Activated T-helper 1 cell treated with anti-CD3 and anti-CD28 coated beads, Interleukin-12 subunit alpha, Interleukin-12 subunit beta, Interleukin-2, Interleukin-4 antibody, amounts not matched to agents 30 ng/mL and 10 ng/mL and 1 ng/mL, durations not matched to agents 14 hours and 24 hours and 36 hours (primary cell): ENCODE measurements around the gene KIFC3. TPM values are rescaled to one million over a fixed set of nuclear protein-coding genes. Genes with fewer than 3 reads are reported as not detected.
"Not testable (repeated sequence)": the region's sequence is repeated elsewhere in the genome, so short reads cannot be mapped to it uniquely, and the experiment has no call there.

Experiments
- DNase-seq: peaks from one replicate; pipeline ENCODE4 v3.0.0; 2021; ENCODE audit warnings: low spot score
- H3K27ac Mint-ChIP-seq: one replicate; pipeline ENCODE4 v1.8.0; 2021; ENCODE audit warnings: mild to moderate bottlenecking, mixed read lengths
- H3K27me3 Mint-ChIP-seq: one replicate; pipeline ENCODE4 v1.8.0; 2022; ENCODE audit warnings: mild to moderate bottlenecking, moderate library complexity, mixed read lengths; ENCODE audit not compliant: insufficient read depth
- H3K36me3 Mint-ChIP-seq: one replicate; pipeline ENCODE4 v1.8.0; 2021; ENCODE audit warnings: low read depth, mixed read lengths
- H3K4me1 Mint-ChIP-seq: one replicate; pipeline ENCODE4 v1.8.0; 2021; ENCODE audit warnings: low read depth, mixed read lengths
- H3K4me3 Mint-ChIP-seq: one replicate; pipeline ENCODE4 v1.8.0; 2021; ENCODE audit warnings: mild to moderate bottlenecking, moderate library complexity, mixed read lengths
- H3K9me3 Mint-ChIP-seq: one replicate; pipeline ENCODE4 v1.8.0; 2021; ENCODE audit warnings: mixed read lengths
- intact Hi-C: fragments of 100-400 bp; cut with micrococcal nuclease; formaldehyde crosslinking; loops from one replicate; pipeline ENCODE4 v1.15.1; 2024
- total RNA-seq: library from RNA; stranded (reverse); gene quantifications from 2 replicates; pipeline ENCODE4 v1.2.3, GENCODE V29; 2022

The KIFC3 gene
- total RNA-seq, 1 donor from 2014 or later = 0.96 TPM

DNA sequence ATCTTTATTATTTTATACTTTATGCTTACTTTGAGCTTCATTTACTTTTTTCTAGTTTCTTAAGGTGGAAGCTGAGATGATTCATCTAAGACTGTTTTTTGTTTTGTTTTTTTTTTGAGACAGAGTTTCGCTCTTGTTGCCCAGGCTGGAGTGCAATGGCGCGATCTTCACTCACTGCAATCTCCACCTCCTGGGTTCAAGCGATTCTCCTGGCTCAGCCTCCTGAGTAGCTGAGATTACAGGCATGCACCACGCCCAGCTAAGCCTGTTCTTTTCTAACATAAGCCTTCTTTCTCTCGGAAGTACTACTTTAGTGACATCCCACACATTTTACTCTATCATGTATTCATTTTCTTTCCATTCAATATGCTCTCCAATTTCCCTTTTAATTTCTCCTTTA is 89.7 kb downstream of the KIFC3 start:
- H3K36me3 Mint-ChIP-seq, H3K4me1 Mint-ChIP-seq, H3K9me3 Mint-ChIP-seq, DNase-seq, H3K4me3 Mint-ChIP-seq, intact Hi-C loops, H3K27ac Mint-ChIP-seq: not testable (repeated sequence)
- H3K27me3 Mint-ChIP-seq = peaks cover 31% of the 10 kb centered on the region

DNA sequence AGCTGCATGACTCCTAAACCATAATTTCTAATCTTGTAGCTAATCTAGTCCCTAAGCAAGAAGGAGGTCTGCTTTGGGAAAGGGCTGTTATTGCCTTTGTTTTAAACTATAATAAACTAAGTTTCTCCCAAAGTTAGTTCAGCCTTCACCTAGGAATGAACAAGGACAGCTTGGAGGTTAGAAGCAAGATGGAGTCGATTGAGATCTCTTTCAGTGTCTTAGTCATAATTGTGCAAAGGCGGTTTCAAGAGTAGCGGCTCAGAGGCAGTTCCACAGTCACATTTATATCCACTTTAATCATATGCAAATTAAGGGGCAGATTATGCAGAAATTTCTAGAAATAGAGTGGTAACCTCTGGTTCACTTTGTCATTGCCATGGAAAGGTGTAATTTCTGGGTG is 90.3 kb downstream of the KIFC3 start:
- no peak overlapping the region for H3K27ac Mint-ChIP-seq
- no peak overlapping the region for H3K4me3 Mint-ChIP-seq
- no peaks in the 10 kb centered on the region for H3K4me1 Mint-ChIP-seq
- H3K27me3 Mint-ChIP-seq = peaks cover 31% of the 10 kb centered on the region
- no peaks in the 10 kb centered on the region for H3K9me3 Mint-ChIP-seq
- no peaks in the 10 kb centered on the region for H3K36me3 Mint-ChIP-seq
- intact Hi-C loops = no loop called here
- DNase-seq = no peak

- peaks cover 26% of the 10 kb centered on the region for H3K27me3 Mint-ChIP-seq
- H3K9me3 Mint-ChIP-seq = no peaks in the 10 kb centered on the region
- H3K4me1 Mint-ChIP-seq = no peaks in the 10 kb centered on the region
- H3K27ac Mint-ChIP-seq = no peak overlapping the region
- no peak for DNase-seq
- no peaks in the 10 kb centered on the region for H3K36me3 Mint-ChIP-seq
- H3K4me3 Mint-ChIP-seq = no peak overlapping the region
- intact Hi-C loops = no loop called here
Measured at GRCh38 chr16:57711346-57711745, 90.9 kb downstream of the KIFC3 start.

DNA sequence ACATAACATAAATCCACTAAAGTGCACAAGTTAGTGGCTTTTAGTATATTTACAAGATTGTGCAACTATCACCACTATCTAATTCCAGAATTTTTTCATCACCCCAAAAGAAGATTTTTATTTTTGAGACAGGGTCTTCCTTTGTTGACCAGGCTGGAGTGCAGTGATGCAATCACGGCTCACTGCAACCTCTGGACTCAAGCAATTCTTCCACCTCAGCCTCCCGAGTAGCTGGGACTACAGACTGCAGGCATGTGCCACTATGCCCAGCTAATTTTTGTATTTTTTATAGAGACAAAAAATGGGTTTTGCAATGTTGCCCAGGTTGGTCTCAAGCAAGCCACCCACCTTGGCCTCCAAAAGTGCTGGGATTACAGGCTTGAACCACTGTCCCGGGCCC is 92.6 kb downstream of the KIFC3 start:
- no peak for DNase-seq
- Mint-ChIP-seq H3K36me3 (no peaks in the 10 kb centered on the region), H3K9me3 (no peaks in the 10 kb centered on the region), H3K4me3 (no peak overlapping the region), H3K27me3 (peaks cover 22% of the 10 kb centered on the region), H3K27ac (no peak overlapping the region), H3K4me1 (no peaks in the 10 kb centered on the region)
- intact Hi-C loops = no loop called here

Other genes starting within 250 kb of the KIFC3 start
- gene ADGRG1, start 173.9 kb downstream of the KIFC3 start, total RNA-seq = 6.4 and 7.7 TPM in 2 replicates
- gene ADGRG3, start 134.2 kb downstream of the KIFC3 start, total RNA-seq = not detected in 2 replicates
- gene DRC7, start 107.7 kb downstream of the KIFC3 start, total RNA-seq = not detected in 2 replicates
- gene KATNB1, start 66.7 kb downstream of the KIFC3 start, total RNA-seq = 46.1 and 49.1 TPM in 2 replicates
- gene CNGB1, start 168.6 kb upstream of the KIFC3 start, total RNA-seq = not detected in 2 replicates
- 8.5 and 9.1 TPM in 2 replicates for gene ZNF319, start 198.2 kb upstream of the KIFC3 start, total RNA-seq
- 60.8 and 63.0 TPM in 2 replicates for gene USB1, start 198.9 kb upstream of the KIFC3 start, total RNA-seq
- 1.1 and 1.3 TPM in 2 replicates for gene MMP15, start 223.3 kb upstream of the KIFC3 start, total RNA-seq